Neuronal stem cell (in vitro differentiated cells): ENCODE data around the gene ASB12.
"Not testable (repeated sequence)": the region's sequence is repeated elsewhere in the genome, so short reads cannot be mapped to it uniquely, and the experiment has no call there.

Experiments
- DNase-seq: peaks from one replicate; pipeline ENCODE4 v3.0.0-alpha.2; 2013; ENCODE audit warnings: low spot score
- H2AFZ ChIP-seq: one replicate; pipeline ENCODE4 v1.6.1; 2013; ENCODE audit warnings: mild to moderate bottlenecking, low read length, inconsistent platforms
- H2AK5ac ChIP-seq: 2 replicates; pipeline ENCODE4 v1.6.1; 2013; ENCODE audit warnings: low read depth, mild to moderate bottlenecking, inconsistent platforms, low read length, moderate library complexity, mixed read lengths
- H2BK120ac ChIP-seq: 2 replicates; pipeline ENCODE4 v1.6.1; 2013; ENCODE audit warnings: low read depth, mild to moderate bottlenecking, inconsistent platforms, low read length, moderate library complexity, mixed read lengths
- H2BK12ac ChIP-seq: one replicate; pipeline ENCODE4 v1.6.1; 2013; ENCODE audit warnings: low read length, inconsistent platforms
- H2BK15ac ChIP-seq: 2 replicates; pipeline ENCODE4 v1.6.1; 2013; ENCODE audit warnings: mild to moderate bottlenecking, low read length, inconsistent platforms, mixed read lengths
- H2BK5ac ChIP-seq: one replicate; pipeline ENCODE4 v1.6.1; 2013; ENCODE audit warnings: inconsistent platforms, mild to moderate bottlenecking, low read length, moderate library complexity
- H3K14ac ChIP-seq: one replicate; pipeline ENCODE4 v1.6.1; 2013; ENCODE audit warnings: low read length, inconsistent platforms
- H3K18ac ChIP-seq: 2 replicates; pipeline ENCODE4 v1.6.1; 2013; ENCODE audit warnings: low read length, inconsistent platforms
- H3K23ac ChIP-seq: 2 replicates; pipeline ENCODE4 v1.6.1; 2013; ENCODE audit warnings: low read depth, mild to moderate bottlenecking, mixed read lengths, low read length, inconsistent platforms; ENCODE audit not compliant: poor library complexity
- H3K27ac ChIP-seq: replicated peaks from 3 replicates; pipeline ENCODE4 v1.5.1; 2013; ENCODE audit warnings: low read length, inconsistent platforms
- H3K27me3 ChIP-seq, 3 experiments: 2 replicates each; pipeline ENCODE4 v1.6.1; 2013; ENCODE audit warnings: low read length in 3 of 3, mild to moderate bottlenecking in 2 of 3, inconsistent platforms in 1 of 3, low read depth in 1 of 3, mixed read lengths in 1 of 3, moderate library complexity in 1 of 3; ENCODE audit not compliant: control insufficient read depth in 3 of 3, insufficient read depth in 3 of 3
- H3K36me3 ChIP-seq, 2 donors: replicated peaks in 1 of 2; 2 replicates each; pipeline ENCODE4 v1.6.1; 2013; ENCODE audit warnings: low read length in 2 of 2; ENCODE audit not compliant: control insufficient read depth in 2 of 2, insufficient read depth in 2 of 2
- H3K4ac ChIP-seq: 2 replicates; pipeline ENCODE4 v1.6.1; 2013; ENCODE audit warnings: inconsistent platforms, mild to moderate bottlenecking, low read length, moderate library complexity
- H3K4me1 ChIP-seq, 2 donors: 1 replicate in 1 of 2; 2 replicates in 1 of 2; pipeline ENCODE4 v1.6.1; 2013; ENCODE audit warnings: low read length in 2 of 2, low read depth in 1 of 2; ENCODE audit not compliant: control insufficient read depth in 2 of 2, insufficient read depth in 1 of 2
- H3K4me2 ChIP-seq: one replicate; pipeline ENCODE4 v1.6.1; 2013; ENCODE audit warnings: mild to moderate bottlenecking, low read length, inconsistent platforms; ENCODE audit not compliant: insufficient read depth, poor library complexity, severe bottlenecking
- H3K4me3 ChIP-seq, 2 donors: 2 replicates each; pipeline ENCODE4 v1.5.1; 2013; ENCODE audit warnings: low read length in 2 of 2, mild to moderate bottlenecking in 2 of 2, inconsistent platforms in 1 of 2, moderate library complexity in 1 of 2
- H3K79me1 ChIP-seq: one replicate; pipeline ENCODE4 v1.6.1; 2013; ENCODE audit warnings: low read depth, mild to moderate bottlenecking, inconsistent platforms, low read length, moderate library complexity
- H3K9ac ChIP-seq: one replicate; pipeline ENCODE4 v1.6.1; 2013; ENCODE audit warnings: mild to moderate bottlenecking, low read depth, low read length, inconsistent platforms; ENCODE audit not compliant: poor library complexity
- H3K9me3 ChIP-seq, 2 donors: replicated peaks in 1 of 2; 2 replicates each; pipeline versions ENCODE3 to v1.6.1; 2013; ENCODE audit warnings: low read length in 2 of 2, mild to moderate bottlenecking in 2 of 2, inconsistent platforms in 1 of 2, low read depth in 1 of 2, mixed read lengths in 1 of 2, moderate library complexity in 1 of 2; ENCODE audit not compliant: control insufficient read depth in 2 of 2, insufficient read depth in 1 of 2
- H4K8ac ChIP-seq: one replicate; pipeline ENCODE4 v1.6.1; 2013; ENCODE audit warnings: low read depth, mild to moderate bottlenecking, inconsistent platforms, low read length, moderate library complexity
- H4K91ac ChIP-seq: one replicate; pipeline ENCODE4 v1.6.1; 2013; ENCODE audit warnings: low read length, low read depth, mild to moderate bottlenecking, inconsistent platforms; ENCODE audit not compliant: poor library complexity
- WGBS, 2 donors: extraction: QIAGEN DNeasy Blood & Tissue Kit; methylation state at CpG; one replicate each; pipeline ENCODE4 v1.1.7; 2013; ENCODE audit warnings: missing lambda C conversion rate in 2 of 2, mixed read lengths in 1 of 2; ENCODE audit not compliant: insufficient read length in 2 of 2, insufficient replicate concordance in 1 of 2; ENCODE audit errors: extremely low coverage in 2 of 2; 5-methylcytosine and 5-hydroxymethylcytosine counted together

Gene ASB12

GRCh38 chrX:64213989-64214388 lies 16.4 kb downstream of the ASB12 start:
- not testable (repeated sequence) for DNase-seq, H3K23ac ChIP-seq, H2AFZ ChIP-seq, H3K4me3 ChIP-seq, H2BK120ac ChIP-seq, H3K14ac ChIP-seq, H2AK5ac ChIP-seq, H3K4me2 ChIP-seq, H3K9ac ChIP-seq, H4K8ac ChIP-seq, H3K4me1 ChIP-seq, H3K27ac ChIP-seq, H3K4ac ChIP-seq, H3K9me3 ChIP-seq, H4K91ac ChIP-seq, H3K18ac ChIP-seq, H2BK12ac ChIP-seq, H3K36me3 ChIP-seq, H3K79me1 ChIP-seq, H3K27me3 ChIP-seq, H2BK15ac ChIP-seq, H2BK5ac ChIP-seq

GRCh38 chrX:64206556-64207162 lies 23.7 kb downstream of the ASB12 start:
- Histone ChIP-seq H3K4me2 (peak overlapping the region; percentile 40), H3K9me3 (no peaks in the 10 kb centered on the region), H2AFZ (peak overlapping the region; percentile 93), H3K4me1 (peaks cover 5% of the 10 kb centered on the region in 2 donors), H2BK5ac (no peak overlapping the region), H3K14ac (no peak overlapping the region), H3K79me1 (peaks cover 3% of the 10 kb centered on the region), H2BK15ac (no peak overlapping the region), H2AK5ac (no peak overlapping the region), H3K4me3 (peak overlapping the region in 1 of 2 donors; percentile 62), H3K9ac (peak overlapping the region; percentile 21), H4K91ac (no peak overlapping the region), H3K27ac (peak overlapping the region; percentile 72), H3K4ac (no peak overlapping the region), H3K23ac (no peak overlapping the region), H3K18ac (no peak overlapping the region), H4K8ac (no peak overlapping the region), H2BK12ac (no peak overlapping the region), H3K27me3 (no peaks in the 10 kb centered on the region), H2BK120ac (no peak overlapping the region), H3K36me3 (no peaks in the 10 kb centered on the region)
- no CpG with 5 or more reads among the region's 5 CpGs for WGBS, 2 donors
- no peak for DNase-seq

- Histone ChIP-seq H3K9ac (peak overlapping the region; percentile 81), H3K27me3 (no peaks in the 10 kb centered on the region), H3K4me1 (peaks cover 5% of the 10 kb centered on the region in 2 donors), H3K9me3 (no peaks in the 10 kb centered on the region), H2AFZ (peak overlapping the region; percentile 93), H3K36me3 (no peaks in the 10 kb centered on the region), H3K27ac (peak overlapping the region; percentile 72), H3K79me1 (peaks cover 5% of the 10 kb centered on the region), H2BK12ac (no peak overlapping the region), H3K4me2 (peak overlapping the region; percentile 40), H3K23ac (no peak overlapping the region), H3K4me3 (peak overlapping the region; percentile 62 to 81), H4K91ac (no peak overlapping the region), H3K18ac (peak overlapping the region; percentile 90), H2BK15ac (no peak overlapping the region), H2AK5ac (no peak overlapping the region), H2BK5ac (no peak overlapping the region), H4K8ac (no peak overlapping the region), H3K4ac (no peak overlapping the region), H3K14ac (no peak overlapping the region), H2BK120ac (no peak overlapping the region)
- WGBS, 2 donors = no CpG with 5 or more reads among the region's 45 CpGs
- DNase-seq = peak; percentile 90
Observed at GRCh38 chrX:64205735-64206501, 24.5 kb downstream of the ASB12 start.

GRCh38 chrX:64205441-64205734 lies 25.0 kb downstream of the ASB12 start, which contains the start of gene AMER1:
Gene AMER1, minus strand, starts transcription at chrX:64205708. Its CDS starts 12,422 bp downstream, at chrX:64193286.
- H3K23ac ChIP-seq = no peak within 1 kb of the TSS
- H3K9ac ChIP-seq = peak within 1 kb of the TSS; percentile 86
- peaks cover 5% of the 10 kb centered on the region for H3K79me1 ChIP-seq
- no peak within 1 kb of the TSS for H2BK120ac ChIP-seq
- H3K9me3 ChIP-seq = no peaks in the 10 kb centered on the region
- H3K27ac ChIP-seq = peak within 1 kb of the TSS; percentile 72
- H3K18ac ChIP-seq = peak within 1 kb of the TSS; percentile 90
- peak within 1 kb of the TSS; percentile 56 for H3K14ac ChIP-seq
- peak within 1 kb of the TSS; percentile 62 to 91 for H3K4me3 ChIP-seq
- no peak within 1 kb of the TSS for H2BK12ac ChIP-seq
- peaks cover 5% of the 10 kb centered on the region in 2 donors for H3K4me1 ChIP-seq
- peak within 1 kb of the TSS; percentile 35 for H2AK5ac ChIP-seq
- peak within 1 kb of the TSS; percentile 62 for H3K4me2 ChIP-seq
- H4K8ac ChIP-seq = no peak within 1 kb of the TSS
- no peak within 1 kb of the TSS for H3K4ac ChIP-seq
- no peak for DNase-seq
- no peak within 1 kb of the TSS for H4K91ac ChIP-seq
- H3K36me3 ChIP-seq = no peaks in the 10 kb centered on the region
- peak within 1 kb of the TSS; percentile 93 for H2AFZ ChIP-seq
- no CpG with 5 or more reads among the region's 29 CpGs for WGBS, 2 donors
- no peak within 1 kb of the TSS for H2BK5ac ChIP-seq
- no peaks in the 10 kb centered on the region for H3K27me3 ChIP-seq
- H2BK15ac ChIP-seq = no peak within 1 kb of the TSS
